Tracheal epithelial cell (primary cell): ENCODE data around the gene GALNT16. TPM values are rescaled to one million over a fixed set of nuclear protein-coding genes. Genes with fewer than 3 reads are reported as not detected.

ENCODE experiments used
- total RNA-seq: library from RNA; depleted of rRNA; stranded (reverse); fragments of >200 nt; gene quantifications from 2 replicates; pipeline ENCODE4 v1.2.1, GENCODE V29; 2014

Gene GALNT16
- total RNA-seq: not detected in 2 replicates

DNA sequence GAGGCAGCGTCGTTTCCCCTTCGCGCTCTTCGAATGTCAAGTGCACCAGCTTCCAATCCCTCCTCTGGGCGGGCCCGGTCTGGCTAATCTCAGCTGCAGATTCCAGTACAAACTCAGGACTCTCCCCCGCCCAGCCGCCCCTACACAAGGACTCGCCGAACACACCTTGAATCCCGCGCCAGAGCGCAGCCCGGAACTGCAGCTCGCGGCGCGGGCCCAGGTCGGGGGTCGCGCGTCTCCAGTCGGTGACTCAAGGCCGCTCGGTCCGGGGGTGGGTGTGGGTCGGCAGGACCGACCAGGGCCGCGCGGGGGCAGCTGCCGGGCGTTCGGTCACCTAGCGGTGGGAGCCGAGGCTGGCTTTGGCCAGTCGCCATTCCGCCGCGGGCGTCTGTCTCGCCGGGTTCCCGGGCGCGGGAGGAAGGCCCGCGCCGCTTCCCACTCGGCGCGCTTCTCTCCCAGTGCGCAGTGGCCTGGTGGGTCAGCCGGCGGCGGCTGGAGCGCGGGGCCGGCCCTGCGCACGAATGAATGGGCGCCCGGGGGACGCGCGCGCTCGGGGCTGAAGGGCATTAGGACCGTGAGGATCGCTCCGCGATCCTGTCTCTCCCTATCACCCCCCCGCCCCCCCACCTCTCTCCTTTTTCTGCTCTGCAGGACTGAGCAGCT lies at the start of gene GALNT16:
TSS of gene GALNT16 (plus strand) at position 632 of the 663 bp plus-strand sequence. CDS start 133 bp downstream, outside the sequence.

DNA sequence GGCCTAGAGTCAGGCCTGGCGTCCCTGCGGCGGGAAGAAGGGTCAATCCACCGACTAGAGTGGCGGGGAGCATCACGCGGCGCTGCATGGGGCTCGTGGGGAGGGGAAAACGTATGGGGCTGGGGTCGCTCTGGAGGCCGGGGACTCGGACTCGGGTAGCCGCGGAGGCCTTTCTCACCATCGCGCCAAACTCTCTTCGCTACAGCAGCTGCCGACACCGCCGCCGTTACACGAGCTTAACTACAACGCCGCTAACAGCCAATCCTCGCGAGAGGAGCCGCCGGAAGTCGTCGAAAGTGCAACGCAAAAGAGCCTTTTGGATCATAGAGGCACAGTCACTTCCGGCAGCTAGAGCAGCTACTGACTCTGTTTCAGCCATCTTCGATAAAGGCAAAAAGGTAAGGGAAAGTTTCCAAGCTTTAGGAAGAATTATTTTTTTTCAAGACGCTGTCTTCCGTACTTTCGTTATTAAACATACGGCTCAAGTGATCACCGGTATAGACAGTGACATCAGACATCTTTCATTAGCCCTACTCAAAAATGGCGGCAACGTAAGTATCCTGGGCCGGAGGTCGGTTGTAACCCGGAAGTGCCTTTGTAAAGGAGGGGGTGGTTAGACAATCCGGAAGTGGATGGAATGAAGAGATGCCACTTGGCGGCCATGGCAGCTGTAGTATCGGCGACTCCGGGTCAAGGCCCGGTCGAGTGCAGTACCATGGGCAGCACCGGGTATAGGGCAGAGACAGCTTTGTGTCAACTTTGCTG lies 138.3 kb downstream of the GALNT16 start, which contains the start of the genes ERH and SLC39A9:
TSS of gene ERH (minus strand) at position 247 of the 765 bp plus-strand sequence. CDS start at position 181, 66 bp downstream.
TSS of gene SLC39A9 (plus strand) at position 640 of the 765 bp plus-strand sequence. CDS start 678 bp downstream, outside the sequence.

Other genes starting within 250 kb of the GALNT16 start
- 8.4 and 11.1 TPM in 2 replicates for gene DCAF5, start 107.0 kb upstream of the GALNT16 start, total RNA-seq
- 18.6 and 22.2 TPM in 2 replicates for gene EXD2, start 68.7 kb upstream of the GALNT16 start, total RNA-seq
- 86.3 and 99.5 TPM in 2 replicates for gene ERH, start 138.1 kb downstream of the GALNT16 start, total RNA-seq
- 119 and 159 TPM in 2 replicates for gene SLC39A9, start 138.5 kb downstream of the GALNT16 start, total RNA-seq
- under 0.01 TPM in 2 replicates for gene PLEKHD1, start 224.6 kb downstream of the GALNT16 start, total RNA-seq